PFSK-1 (cell line): ENCODE results near the gene SLC41A1. TPM values are rescaled to one million over a fixed set of nuclear protein-coding genes. Genes with fewer than 3 reads are reported as not detected.

Source experiments
- FOXP2 ChIP-seq: optimal IDR thresholded peaks from 2 replicates; pipeline ENCODE3; 2011; ENCODE audit warnings: borderline replicate concordance, control low read depth, inconsistent platforms; ENCODE audit not compliant: insufficient read depth; ENCODE audit errors: extremely low read length, extremely low read depth
- POLR2AphosphoS5 ChIP-seq: IDR thresholded peaks from 2 replicates; pipeline ENCODE4 v1.6.1; 2012; ENCODE audit warnings: low read depth, mild to moderate bottlenecking, control low read depth, low read length, moderate library complexity
- REST ChIP-seq, 2 experiments: IDR thresholded peaks; 2 replicates each; pipeline versions ENCODE4 v1.6.1 to v1.8.0; 2011 to 2012; ENCODE audit warnings: low read depth in 2 of 2, low read length in 2 of 2, control low read depth in 1 of 2, inconsistent platforms in 1 of 2, mild to moderate bottlenecking in 1 of 2, moderate library complexity in 1 of 2; ENCODE audit not compliant: insufficient read depth in 1 of 2
- SIN3A ChIP-seq: IDR thresholded peaks from 2 replicates; pipeline ENCODE4 v1.6.1; 2012; ENCODE audit warnings: mild to moderate bottlenecking, low read length, moderate library complexity, borderline replicate concordance; ENCODE audit not compliant: insufficient read depth
- TAF1 ChIP-seq: IDR thresholded peaks from 2 replicates; pipeline ENCODE4 v1.6.1; 2012; ENCODE audit warnings: low read length, control low read depth, borderline replicate concordance; ENCODE audit not compliant: insufficient read depth
- polyA plus RNA-seq: library from polyadenylated mRNA; unstranded; fragments of >200 nt; gene quantifications from one replicate; pipeline ENCODE4 v1.2.1, GENCODE V29; 2012; ENCODE audit warnings: low read depth, missing spikeins; ENCODE audit not compliant: insufficient read length

Gene SLC41A1
- 10.1 TPM for polyA plus RNA-seq

GRCh38 chr1:205812878-205813754 is at the start of gene SLC41A1:
SLC41A1 (minus strand) TSS chr1:205813198; CDS start chr1:205810441, 2,757 bp downstream.
- no peak for TF ChIP-seq REST (IDR thresholded peaks at IDR 0.05; ENCODE audit: insufficient read depth in 1 of 2, low read depth in 2 of 2, low read length in 2 of 2)
- 0 out of 2 replicates have a peak, but pooled peaks have one; percentile 41 for TF ChIP-seq SIN3A
- TF ChIP-seq TAF1, result peak; percentile 70; the same call in 1 of the 2 replicates
- peak; percentile 61 for TF ChIP-seq POLR2AphosphoS5
- peak; percentile 85 for TF ChIP-seq FOXP2

- TF ChIP-seq TAF1, result no peak
- TF ChIP-seq FOXP2, result no peak
- no peak for TF ChIP-seq SIN3A
- TF ChIP-seq POLR2AphosphoS5, result no peak
- TF ChIP-seq REST (IDR thresholded peaks at IDR 0.05; ENCODE audit: insufficient read depth in 1 of 2, low read depth in 2 of 2, low read length in 2 of 2), result no peak
These were observed 48.5 kb upstream of the SLC41A1 start for GRCh38 chr1:205861540-205861939.

GRCh38 chr1:205858141-205858961 is 45.4 kb upstream of the SLC41A1 start:
- TF ChIP-seq FOXP2, result no peak

- TF ChIP-seq REST (IDR thresholded peaks at IDR 0.05; ENCODE audit: insufficient read depth in 1 of 2, low read depth in 2 of 2, low read length in 2 of 2) (no peak), SIN3A (no peak), FOXP2 (no peak), POLR2AphosphoS5 (no peak), TAF1 (no peak)
These were observed 43.4 kb upstream of the SLC41A1 start for GRCh38 chr1:205856433-205856832.

- TF ChIP-seq FOXP2, result no peak
- TF ChIP-seq POLR2AphosphoS5, result no peak
- TF ChIP-seq REST (IDR thresholded peaks at IDR 0.05; ENCODE audit: insufficient read depth in 1 of 2, low read depth in 2 of 2, low read length in 2 of 2), result no peak
- TF ChIP-seq SIN3A, result no peak
- no peak for TF ChIP-seq TAF1
These were observed 40.0 kb upstream of the SLC41A1 start for GRCh38 chr1:205852969-205853368.
